Heart left ventricle (tissue), 13 donors: ENCODE data around the gene RWDD2A.

Experiments
- POLR2A ChIP-seq, 2 donors: fragments of 450-650 bp; IDR thresholded peaks; one replicate each; pipeline ENCODE4 v1.6.1; 2017; ENCODE audit warnings: antibody characterized with exemption in 2 of 2, mild to moderate bottlenecking in 2 of 2, moderate library complexity in 2 of 2
- TF ChIP-seq, protein P1 (sequence below), 12 donors: fragments of 200-600 bp; sonication (generic) in 4 of 12; IDR thresholded peaks; one replicate each; pipeline versions ENCODE4 v1.5.0 to v1.8.0; 2018 to 2022; ENCODE audit warnings: antibody characterized with exemption in 12 of 12, mild to moderate bottlenecking in 5 of 12
- donor health status: ischemic (EF 13 %, LVEDD 7.1; RV severe dilation, severe dysfunction).
- donor health status: DM: no; HTN: yes; CAD: no.
- donor health status: DM: no; HTN: no; CAD: no.
- donor health status: ischemic (EF 25% LVEDD 6.9; RV normal size, moderate dysfunction).
- donor health status: ischemic (EF 25% LVEDD 5.7; RV mildly dilated, moderate dysfunction).
- donor health status: ischemic (EF 35%, LVEDD 5.7; RV mildly dilated, moderate dysfunction).
- donor health status: nonischemic (EF 11% LVEDD 7.7; RV severe dilation, severe dysfunction).
- donor health status: DM: yes; HTN: yes; CAD: no.
- donor health status: PGD.
- donor health status: ischemic (EF 29% LVEDD 5.4; RV normal size, mild dysfunction).
- donor health status: nonischemic (EF 23%, LVEDD 6.1; RV moderate dilation, normal function).

DNA sequence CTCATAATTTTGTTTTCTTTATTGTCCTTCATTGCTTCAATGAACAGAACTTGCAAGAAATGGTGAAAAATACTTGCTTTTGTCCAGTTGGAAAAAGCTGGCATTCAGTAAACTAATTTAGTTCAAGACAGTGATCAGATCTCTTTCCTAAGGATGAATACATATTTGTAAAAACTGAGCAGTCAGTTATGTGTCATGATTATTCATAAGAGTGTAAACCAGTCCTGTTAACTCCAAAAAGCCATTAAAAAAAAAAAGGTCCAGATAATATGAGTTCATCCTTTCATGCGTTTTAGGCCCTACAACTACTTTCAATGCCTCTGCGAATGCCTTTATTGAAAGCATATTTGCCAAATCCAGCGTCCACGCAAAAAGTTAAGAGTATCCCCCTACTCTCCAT, 701 bp upstream of the RWDD2A start:
- TF ChIP-seq, protein P1, sequence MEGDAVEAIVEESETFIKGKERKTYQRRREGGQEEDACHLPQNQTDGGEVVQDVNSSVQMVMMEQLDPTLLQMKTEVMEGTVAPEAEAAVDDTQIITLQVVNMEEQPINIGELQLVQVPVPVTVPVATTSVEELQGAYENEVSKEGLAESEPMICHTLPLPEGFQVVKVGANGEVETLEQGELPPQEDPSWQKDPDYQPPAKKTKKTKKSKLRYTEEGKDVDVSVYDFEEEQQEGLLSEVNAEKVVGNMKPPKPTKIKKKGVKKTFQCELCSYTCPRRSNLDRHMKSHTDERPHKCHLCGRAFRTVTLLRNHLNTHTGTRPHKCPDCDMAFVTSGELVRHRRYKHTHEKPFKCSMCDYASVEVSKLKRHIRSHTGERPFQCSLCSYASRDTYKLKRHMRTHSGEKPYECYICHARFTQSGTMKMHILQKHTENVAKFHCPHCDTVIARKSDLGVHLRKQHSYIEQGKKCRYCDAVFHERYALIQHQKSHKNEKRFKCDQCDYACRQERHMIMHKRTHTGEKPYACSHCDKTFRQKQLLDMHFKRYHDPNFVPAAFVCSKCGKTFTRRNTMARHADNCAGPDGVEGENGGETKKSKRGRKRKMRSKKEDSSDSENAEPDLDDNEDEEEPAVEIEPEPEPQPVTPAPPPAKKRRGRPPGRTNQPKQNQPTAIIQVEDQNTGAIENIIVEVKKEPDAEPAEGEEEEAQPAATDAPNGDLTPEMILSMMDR (IDR thresholded peaks at IDR 0.05) = no peak
- no peak for TF ChIP-seq POLR2A (IDR thresholded peaks at IDR 0.05)
